Measurements from ENCODE around the gene IGSF8. TPM values are rescaled to one million over a fixed set of nuclear protein-coding genes. Genes with fewer than 3 reads are reported as not detected.

Gene IGSF8
- total RNA-seq, 1 experiment from 2014 or later = 35.6 TPM

DNA sequence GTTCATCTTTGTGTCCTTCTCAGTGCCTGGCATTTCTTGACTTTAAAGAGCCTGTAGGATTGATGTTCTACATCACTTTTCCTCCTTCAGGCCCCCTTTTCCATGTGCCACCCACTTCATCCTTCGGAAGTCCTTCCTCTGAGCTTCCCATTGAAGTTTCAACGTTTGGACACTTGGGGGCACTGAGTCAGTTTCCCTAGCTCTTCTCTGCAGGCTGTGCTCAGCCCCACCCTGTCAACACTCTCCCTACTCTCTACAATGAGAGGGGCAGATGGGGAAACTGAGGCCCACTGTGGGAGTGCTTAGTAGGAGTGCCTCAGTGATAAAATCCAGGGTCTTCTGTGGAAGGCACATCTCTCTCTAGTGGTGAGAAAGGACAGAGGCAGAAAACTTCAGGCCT is 40.3 kb downstream of the IGSF8 start (continued):
- TF ChIP-seq, protein P1, sequence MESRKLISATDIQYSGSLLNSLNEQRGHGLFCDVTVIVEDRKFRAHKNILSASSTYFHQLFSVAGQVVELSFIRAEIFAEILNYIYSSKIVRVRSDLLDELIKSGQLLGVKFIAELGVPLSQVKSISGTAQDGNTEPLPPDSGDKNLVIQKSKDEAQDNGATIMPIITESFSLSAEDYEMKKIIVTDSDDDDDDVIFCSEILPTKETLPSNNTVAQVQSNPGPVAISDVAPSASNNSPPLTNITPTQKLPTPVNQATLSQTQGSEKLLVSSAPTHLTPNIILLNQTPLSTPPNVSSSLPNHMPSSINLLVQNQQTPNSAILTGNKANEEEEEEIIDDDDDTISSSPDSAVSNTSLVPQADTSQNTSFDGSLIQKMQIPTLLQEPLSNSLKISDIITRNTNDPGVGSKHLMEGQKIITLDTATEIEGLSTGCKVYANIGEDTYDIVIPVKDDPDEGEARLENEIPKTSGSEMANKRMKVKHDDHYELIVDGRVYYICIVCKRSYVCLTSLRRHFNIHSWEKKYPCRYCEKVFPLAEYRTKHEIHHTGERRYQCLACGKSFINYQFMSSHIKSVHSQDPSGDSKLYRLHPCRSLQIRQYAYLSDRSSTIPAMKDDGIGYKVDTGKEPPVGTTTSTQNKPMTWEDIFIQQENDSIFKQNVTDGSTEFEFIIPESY (IDR thresholded peaks at IDR 0.05; ENCODE audit: extremely low read depth, insufficient replicate concordance, low read length) = no peak
- no peak for TF ChIP-seq SIN3A (IDR thresholded peaks at IDR 0.05; ENCODE audit: low read depth)

DNA sequence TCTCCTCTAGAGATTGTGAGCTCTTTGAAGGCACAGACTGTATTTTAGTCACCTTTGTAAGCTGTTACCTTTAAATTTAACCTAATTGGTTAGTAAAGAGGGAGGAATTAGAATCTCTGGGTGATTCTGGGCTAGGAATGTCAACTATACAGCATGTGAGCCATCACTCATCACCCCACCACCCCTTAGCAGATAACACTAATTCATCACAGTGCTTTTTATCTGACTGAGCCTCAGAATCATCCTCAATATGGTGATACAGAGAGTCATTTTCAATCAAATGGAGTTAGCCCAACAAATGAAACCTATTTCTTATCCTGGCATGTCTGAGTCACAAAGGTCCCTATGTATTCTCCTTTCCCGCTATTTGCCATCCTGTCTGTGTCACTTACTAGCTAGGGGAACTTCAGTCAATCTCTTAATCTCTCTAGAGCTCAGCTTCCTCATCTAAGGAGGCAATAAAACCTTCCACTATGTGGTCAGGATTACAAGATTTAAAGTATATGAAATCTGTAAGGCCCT is 41.7 kb downstream of the IGSF8 start:
- RAD21 ChIA-PET (ENCODE audit: low non-redundant PET in 1 of 2, low total read pairs in 2 of 2, uncharacterized antibody in 2 of 2, unreplicated experiment in 2 of 2) = no interaction called here
- ATAC-seq (no peak), DNase-seq (ENCODE audit: low read depth, low spot score) (no peak)
- H3K4me2 ChIP-seq (ENCODE audit: low read length) = no peak overlapping the region
- H3K27me3 ChIP-seq (ENCODE audit: insufficient read depth, low read length) = peaks cover 22% of the 10 kb centered on the region
- no peaks in the 10 kb centered on the region for H3K79me2 ChIP-seq (ENCODE audit: insufficient read depth, low read length)
- H3K36me3 ChIP-seq (ENCODE audit: control insufficient read depth in 1 of 2, insufficient read depth in 2 of 2, low read length in 2 of 2) = no peaks in the 10 kb centered on the region
- POLR2A ChIA-PET = no interaction called here
- CTCF ChIA-PET = interaction anchor here (6.1 kb wide), 1 partner anchor 23 kb away, joined by 33 read pairs; the partner anchor contains the start of gene KCNJ9
- H3K9me3 ChIP-seq (ENCODE audit: control insufficient read depth in 1 of 2, insufficient read depth in 1 of 2, low read depth in 1 of 2, low read length in 2 of 2) = no peaks in the 10 kb centered on the region
- H3K27ac ChIP-seq (ENCODE audit: low read depth, low read length) = no peak overlapping the region
- TF ChIP-seq ZFX (IDR thresholded peaks at IDR 0.05) = no peak
- no peak for TF ChIP-seq JUND (IDR thresholded peaks at IDR 0.05)
- no peak for TF ChIP-seq TCF7L2 (IDR thresholded peaks at IDR 0.05; ENCODE audit: borderline replicate concordance, extremely low read depth, insufficient read depth, insufficient read length)
- TF ChIP-seq EZH2phosphoT487 (IDR thresholded peaks at IDR 0.05; ENCODE audit: borderline replicate concordance) = no peak
- TF ChIP-seq POLR2AphosphoS5 (IDR thresholded peaks at IDR 0.05; ENCODE audit: low read depth, low read length) = no peak
- no peak for TF ChIP-seq ZNF274 (IDR thresholded peaks at IDR 0.05; ENCODE audit: low read depth, low read length)
- TF ChIP-seq, protein P1 (IDR thresholded peaks at IDR 0.05; ENCODE audit: extremely low read depth, insufficient replicate concordance, low read length) = no peak
- TF ChIP-seq SP1 (IDR thresholded peaks at IDR 0.05; ENCODE audit: low read depth) = no peak
- H3K9me2 ChIP-seq (ENCODE audit: insufficient read depth) = no peaks in the 10 kb centered on the region
- H3K4me3 ChIP-seq (replicated peaks in 1 of 2; ENCODE audit: low read depth in 1 of 2, low read length in 2 of 2) = no peak overlapping the region
- no peaks in the 10 kb centered on the region for H4K20me1 ChIP-seq (ENCODE audit: insufficient read depth)
- BruUV-seq (replicated peaks) = no TSS peak
- peaks cover 0 to 3% of the 10 kb centered on the region in 2 experiments; a peak in 1 of 4 replicates for H3K4me1 ChIP-seq (ENCODE audit: control insufficient read depth in 1 of 2, insufficient read depth in 2 of 2, low read length in 2 of 2)
- no peak overlapping the region for H2AFZ ChIP-seq (ENCODE audit: low read depth, low read length, poor library complexity, severe bottlenecking)
- intact Hi-C loops (cut with micrococcal nuclease) = no loop called here
- H3K9ac ChIP-seq (ENCODE audit: low read length) = no peak overlapping the region
